ENCODE data around the gene IFIH1.
A peak's percentile ranks its signal among the peaks of the same experiment; 100 is the strongest.

Gene IFIH1

DNA sequence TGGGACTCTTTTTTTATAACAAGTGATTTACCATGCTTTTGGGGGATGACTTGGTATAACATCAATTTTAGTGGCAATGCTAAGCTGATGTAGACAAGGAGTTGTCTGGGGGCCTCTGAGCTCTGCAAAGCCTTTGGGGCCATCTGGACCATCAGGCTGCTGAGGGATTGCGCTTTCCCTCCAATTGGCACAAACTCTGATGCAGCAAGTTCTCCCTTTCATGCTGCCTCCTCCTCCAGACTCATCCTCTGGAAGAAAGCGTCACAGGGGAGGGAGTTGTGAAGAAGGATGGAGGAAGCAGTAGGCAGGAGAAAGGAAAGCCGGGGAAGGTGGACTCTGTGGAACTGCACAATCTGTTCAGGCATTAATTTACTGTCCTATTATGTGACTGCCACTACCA, 65.0 kb downstream of the IFIH1 start:
- TF ChIP-seq, protein P1, sequence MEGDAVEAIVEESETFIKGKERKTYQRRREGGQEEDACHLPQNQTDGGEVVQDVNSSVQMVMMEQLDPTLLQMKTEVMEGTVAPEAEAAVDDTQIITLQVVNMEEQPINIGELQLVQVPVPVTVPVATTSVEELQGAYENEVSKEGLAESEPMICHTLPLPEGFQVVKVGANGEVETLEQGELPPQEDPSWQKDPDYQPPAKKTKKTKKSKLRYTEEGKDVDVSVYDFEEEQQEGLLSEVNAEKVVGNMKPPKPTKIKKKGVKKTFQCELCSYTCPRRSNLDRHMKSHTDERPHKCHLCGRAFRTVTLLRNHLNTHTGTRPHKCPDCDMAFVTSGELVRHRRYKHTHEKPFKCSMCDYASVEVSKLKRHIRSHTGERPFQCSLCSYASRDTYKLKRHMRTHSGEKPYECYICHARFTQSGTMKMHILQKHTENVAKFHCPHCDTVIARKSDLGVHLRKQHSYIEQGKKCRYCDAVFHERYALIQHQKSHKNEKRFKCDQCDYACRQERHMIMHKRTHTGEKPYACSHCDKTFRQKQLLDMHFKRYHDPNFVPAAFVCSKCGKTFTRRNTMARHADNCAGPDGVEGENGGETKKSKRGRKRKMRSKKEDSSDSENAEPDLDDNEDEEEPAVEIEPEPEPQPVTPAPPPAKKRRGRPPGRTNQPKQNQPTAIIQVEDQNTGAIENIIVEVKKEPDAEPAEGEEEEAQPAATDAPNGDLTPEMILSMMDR (conservative IDR thresholded peaks at IDR 0.05; ENCODE audit: low read depth, low read length), result no peak
- no peak for DNase-seq (ENCODE audit: low read depth)
- H3K4me3 ChIP-seq (ENCODE audit: low read length), result no peak overlapping the region

DNA sequence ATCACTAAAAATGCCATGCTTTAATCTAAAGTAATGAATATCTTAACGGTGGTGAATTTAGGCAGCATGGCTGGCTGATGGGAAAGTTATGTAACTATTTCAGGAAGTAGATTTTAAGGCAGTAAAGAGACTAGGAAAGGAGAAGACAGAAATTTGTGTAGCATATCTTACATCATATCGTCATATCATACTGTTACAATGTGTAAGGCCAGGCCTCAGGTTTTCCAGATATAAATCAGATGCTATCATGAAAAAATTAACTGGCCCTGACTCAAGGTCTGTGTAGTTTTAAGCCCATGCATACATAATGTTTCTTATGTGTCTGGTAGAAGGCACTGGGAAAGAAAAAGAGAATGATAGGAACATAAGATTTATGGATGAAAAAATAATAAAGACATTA, 66.3 kb downstream of the IFIH1 start:
- no peak for DNase-seq (ENCODE audit: low read depth)
- TF ChIP-seq, protein P1 (conservative IDR thresholded peaks at IDR 0.05; ENCODE audit: low read depth, low read length), result no peak
- H3K4me3 ChIP-seq (ENCODE audit: low read length), result no peak overlapping the region

DNA sequence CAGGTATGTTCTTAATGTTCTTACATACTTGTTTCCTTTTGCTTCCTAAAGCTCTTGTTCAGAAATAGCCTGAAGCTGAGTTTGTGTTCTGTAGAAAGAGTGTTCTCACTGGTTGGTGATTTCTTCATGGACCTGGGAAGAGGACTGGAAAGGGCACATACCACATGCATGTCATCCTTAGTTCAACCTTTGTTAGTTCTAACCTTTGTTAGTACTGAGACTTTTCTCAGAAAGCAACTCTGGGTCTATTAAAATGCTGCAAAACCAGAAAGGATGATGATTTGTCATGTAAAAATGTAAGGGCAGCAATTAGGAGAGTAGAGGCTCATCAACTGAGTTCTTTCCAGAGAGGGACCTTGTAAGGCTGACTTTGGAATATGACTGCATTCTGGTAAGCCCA, 72.7 kb downstream of the IFIH1 start:
- no peak overlapping the region for H3K4me3 ChIP-seq (ENCODE audit: low read length)
- DNase-seq (ENCODE audit: low read depth), result no peak

DNA sequence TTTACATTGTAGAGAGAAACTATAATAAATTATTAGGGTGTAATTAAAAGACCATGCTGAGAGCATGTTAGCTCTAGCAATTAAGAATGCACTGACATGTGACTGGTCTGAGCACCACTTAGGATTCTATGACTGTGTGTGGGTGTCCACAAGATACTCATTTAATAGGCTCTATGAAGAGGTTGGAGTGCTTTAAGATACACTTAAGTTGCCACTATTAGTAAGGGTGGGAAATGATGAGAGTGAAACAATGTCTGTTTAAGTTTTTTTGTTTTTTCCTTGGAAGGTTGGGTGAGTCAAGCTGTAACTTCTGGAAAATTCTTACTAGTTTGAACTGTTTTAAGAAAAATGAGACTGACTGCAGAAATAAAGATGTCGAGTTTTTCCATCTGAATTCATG, 73.4 kb downstream of the IFIH1 start:
- no peak overlapping the region for H3K4me3 ChIP-seq (ENCODE audit: low read length)
- DNase-seq (ENCODE audit: low read depth), result no peak
- TF ChIP-seq, protein P1 (conservative IDR thresholded peaks at IDR 0.05; ENCODE audit: low read depth, low read length), result no peak

More for the DNA sequence above, 72.7 kb downstream of the IFIH1 start:
- TF ChIP-seq, protein P1 (conservative IDR thresholded peaks at IDR 0.05; ENCODE audit: low read depth, low read length), result no peak

DNA sequence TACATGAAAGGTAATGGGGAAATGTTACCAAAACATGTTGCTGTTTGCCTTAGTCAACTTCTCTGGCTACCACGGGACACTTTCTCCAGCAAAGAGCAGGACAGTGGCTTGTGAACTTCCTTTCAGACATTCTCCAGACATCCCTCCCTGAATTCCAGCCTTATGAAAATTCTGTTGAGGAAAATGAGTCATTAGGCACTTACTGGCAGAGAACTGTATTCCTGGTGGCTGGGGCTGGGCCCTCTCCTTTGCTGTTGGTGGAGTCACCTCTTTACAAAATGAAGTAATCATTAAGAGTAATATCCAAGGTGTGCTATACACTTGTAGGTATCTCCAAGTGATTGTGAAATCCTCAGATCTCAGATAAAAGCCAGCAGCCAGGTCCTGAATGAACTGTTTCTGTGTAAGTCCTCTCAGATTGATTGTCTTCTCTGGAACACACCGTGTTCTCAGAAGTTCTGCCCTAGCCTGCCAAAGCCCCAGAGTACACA, 73.9 kb downstream of the IFIH1 start:
- DNase-seq (ENCODE audit: low read depth), result peak; percentile 72
- H3K4me3 ChIP-seq (ENCODE audit: low read length), result no peak overlapping the region
- TF ChIP-seq, protein P1 (conservative IDR thresholded peaks at IDR 0.05; ENCODE audit: low read depth, low read length), result no peak

DNA sequence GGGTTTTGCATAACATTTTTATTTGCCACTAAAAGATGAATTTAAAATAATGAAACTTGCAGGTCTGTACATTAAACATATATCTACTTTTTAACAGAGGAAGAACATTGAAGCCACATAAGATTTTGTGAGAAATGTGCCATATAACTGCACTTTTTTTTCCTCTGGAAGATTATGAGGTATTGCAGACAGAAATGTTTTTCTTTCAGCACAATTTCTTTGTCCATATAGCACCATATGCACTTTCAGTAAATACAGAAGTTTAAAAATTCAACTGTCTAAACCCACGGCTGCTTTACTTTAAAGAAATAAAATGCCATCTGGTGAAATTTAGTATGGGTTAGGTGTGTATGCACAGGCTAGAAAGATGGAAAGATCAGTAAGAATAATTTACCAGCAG, 74.8 kb downstream of the IFIH1 start:
- peak overlapping the region; percentile 44 for H3K4me3 ChIP-seq (ENCODE audit: low read length)
- TF ChIP-seq, protein P1 (conservative IDR thresholded peaks at IDR 0.05; ENCODE audit: low read depth, low read length), result no peak
- no peak for DNase-seq (ENCODE audit: low read depth)

DNA sequence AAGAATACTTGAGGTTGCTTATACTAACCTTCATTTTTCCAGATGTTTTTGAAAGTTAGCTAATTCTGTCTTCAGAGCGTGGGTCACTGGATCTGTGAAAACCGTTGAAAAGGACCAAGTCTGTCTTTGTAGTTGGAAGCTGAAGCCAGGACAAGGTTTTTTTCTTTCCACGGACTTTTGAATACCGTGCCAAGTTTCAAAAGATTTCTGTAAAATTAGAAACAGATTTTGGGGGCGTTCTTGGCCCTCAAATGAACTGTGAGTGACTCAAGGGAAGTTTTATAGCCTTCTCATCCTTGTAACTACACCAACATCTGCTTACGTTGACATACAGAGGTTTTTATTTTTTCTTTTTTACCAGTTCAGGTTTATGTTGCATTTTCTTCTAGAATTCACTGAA, 75.2 kb downstream of the IFIH1 start, which contains the start of gene FAP:
Gene FAP, minus strand, starts transcription at position 152 of the 400 bp plus-strand sequence. Its CDS starts 118 bp downstream, at position 34.
- TF ChIP-seq, protein P1 (conservative IDR thresholded peaks at IDR 0.05; ENCODE audit: low read depth, low read length), result no peak
- H3K4me3 ChIP-seq (ENCODE audit: low read length), result peak within 1 kb of the TSS; percentile 44
- DNase-seq (ENCODE audit: low read depth), result no peak
